ENCODE results near the gene TCEAL4.

The TCEAL4 gene

DNA sequence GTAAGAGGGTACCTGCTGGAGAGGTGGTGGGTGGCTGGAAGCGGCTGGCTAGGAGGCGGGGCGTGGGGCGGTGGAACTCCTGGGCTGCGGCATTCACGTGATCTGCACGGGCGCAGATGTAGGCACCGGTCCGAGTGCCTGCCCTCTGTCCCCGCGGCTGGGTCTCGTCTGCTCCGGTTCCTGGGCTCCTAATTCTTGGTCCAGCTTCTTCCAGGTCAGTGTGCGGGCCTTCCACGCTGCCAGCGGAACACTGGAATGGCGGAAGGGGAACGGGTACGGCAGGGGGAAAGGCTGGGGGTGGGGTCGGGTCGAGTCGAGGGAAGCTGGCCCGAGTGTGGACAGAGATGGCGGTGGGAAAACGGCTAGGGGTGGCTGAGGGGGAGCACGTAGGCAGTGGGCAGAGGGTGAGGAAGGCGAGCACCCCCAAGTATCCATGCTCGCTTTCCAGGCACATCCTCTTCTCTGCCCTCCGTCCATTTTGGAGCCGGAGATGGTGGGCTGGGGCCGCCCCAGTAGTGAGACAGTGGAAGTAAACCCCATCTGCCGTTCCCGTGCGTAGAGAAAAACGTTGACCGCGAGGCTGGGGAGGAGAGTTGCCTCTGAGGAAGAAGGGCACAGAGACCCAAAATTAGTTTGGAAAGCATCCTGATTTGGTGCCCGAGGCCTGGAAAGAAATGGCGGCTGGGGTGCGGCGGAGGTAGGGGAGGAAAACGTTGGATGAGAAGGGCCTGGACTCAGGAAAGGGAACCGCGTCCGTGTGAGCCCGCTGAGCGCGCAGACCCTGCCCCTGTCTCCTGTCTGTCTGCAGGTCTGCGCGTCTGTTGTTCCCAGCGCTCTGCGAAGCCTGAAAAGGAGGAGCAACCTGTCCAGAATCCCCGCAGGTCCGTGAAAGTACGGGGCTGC, at the start of gene TCEAL4:
TCEAL4 (plus strand) TSS at position 105 of the 903 bp plus-strand sequence. CDS start 1,161 bp downstream, outside the sequence.
- DNase-seq (ENCODE audit: low spot score): peak; percentile 29

DNA sequence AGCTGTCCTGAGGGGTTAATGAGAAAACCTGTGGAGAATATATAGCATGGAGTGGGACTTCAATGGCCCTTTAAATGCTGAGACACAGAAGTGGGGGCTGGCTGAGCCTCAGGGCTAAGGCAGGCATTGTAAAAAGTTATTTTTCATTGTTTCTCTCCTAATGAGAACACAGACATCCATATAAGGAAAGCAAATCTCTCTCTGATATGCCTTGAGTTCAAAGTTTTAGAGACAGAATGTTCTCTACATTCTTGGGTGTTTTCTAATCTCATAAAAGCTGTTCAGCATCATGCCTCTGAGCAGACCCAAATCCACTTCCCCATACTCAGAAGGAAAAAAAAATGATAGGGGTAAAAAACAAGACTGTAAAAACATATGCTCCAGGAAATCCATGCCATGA, 49.2 kb upstream of the TCEAL4 start:
- DNase-seq (ENCODE audit: low spot score): no peak

DNA sequence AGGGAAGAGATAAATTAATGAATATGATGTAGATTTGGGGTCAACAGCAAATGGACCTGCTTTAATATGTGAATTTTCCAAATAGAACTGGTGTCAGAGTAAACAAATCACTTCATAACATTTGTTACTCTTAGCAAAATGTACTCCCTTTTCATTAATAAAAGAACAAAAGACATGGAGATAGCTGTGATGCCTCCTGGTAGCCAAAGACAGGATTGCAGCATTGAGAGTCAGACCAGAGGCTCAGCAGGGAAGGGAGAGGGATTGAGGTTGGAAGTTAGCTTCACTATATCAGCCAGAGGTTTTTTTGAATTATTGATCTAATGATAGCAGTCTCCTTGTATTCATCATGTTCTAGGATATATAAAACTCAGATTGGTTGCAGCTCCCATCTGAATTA, 48.6 kb upstream of the TCEAL4 start:
- no peak for DNase-seq (ENCODE audit: low spot score)

GRCh38 chrX:103537871-103538387, 47.4 kb upstream of the TCEAL4 start:
- DNase-seq (ENCODE audit: low spot score): no peak

- no peak for DNase-seq (ENCODE audit: low spot score)
Measured at GRCh38 chrX:103538728-103539127, 46.6 kb upstream of the TCEAL4 start.

- no peak for DNase-seq (ENCODE audit: low spot score)
Measured at GRCh38 chrX:103539695-103540094, 45.6 kb upstream of the TCEAL4 start.

GRCh38 chrX:103540145-103540544, 45.2 kb upstream of the TCEAL4 start:
- DNase-seq (ENCODE audit: low spot score): no peak

GRCh38 chrX:103549916-103550315, 35.4 kb upstream of the TCEAL4 start:
- DNase-seq (ENCODE audit: low spot score): no peak

- DNase-seq (ENCODE audit: low spot score): no peak
Measured at GRCh38 chrX:103550415-103551051, 34.8 kb upstream of the TCEAL4 start.

GRCh38 chrX:103552236-103552635, 33.1 kb upstream of the TCEAL4 start:
- no peak for DNase-seq (ENCODE audit: low spot score)

- no peak for DNase-seq (ENCODE audit: low spot score)
Measured at GRCh38 chrX:103554687-103555424, 30.5 kb upstream of the TCEAL4 start.

DNA sequence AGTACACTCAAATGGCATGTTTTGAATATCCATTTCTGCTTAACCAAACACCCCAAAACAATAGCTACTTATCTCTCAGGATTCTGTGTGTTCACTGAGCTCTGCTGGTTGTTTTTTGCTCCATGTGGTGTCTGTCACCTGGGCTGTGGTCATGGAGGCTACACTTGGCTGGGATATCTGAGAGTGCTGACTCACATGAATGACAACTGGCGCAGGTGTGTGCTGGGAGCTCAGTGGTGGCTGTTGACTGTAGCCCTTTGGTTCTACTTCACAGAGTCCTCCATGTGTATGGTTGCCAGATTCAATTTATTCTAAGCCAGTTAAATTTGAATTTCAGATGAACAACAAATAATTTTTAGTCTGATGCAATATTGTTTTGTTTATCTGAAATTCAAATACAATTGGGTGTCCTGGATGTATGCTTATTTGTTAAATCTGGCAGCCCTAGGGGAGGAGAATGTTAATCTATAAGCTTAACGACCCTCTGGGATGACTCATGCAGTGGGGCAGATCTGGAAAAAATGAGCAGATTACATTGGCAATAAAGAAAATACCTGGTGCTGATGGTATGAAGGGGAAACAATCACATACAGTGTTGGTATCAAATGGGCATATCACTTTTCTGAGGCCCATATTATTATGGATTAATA, 28.2 kb upstream of the TCEAL4 start:
- DNase-seq (ENCODE audit: low spot score): no peak

GRCh38 chrX:103560256-103560655, 25.1 kb upstream of the TCEAL4 start:
- no peak for DNase-seq (ENCODE audit: low spot score)

- no peak for DNase-seq (ENCODE audit: low spot score)
Measured at GRCh38 chrX:103562801-103563200, 22.5 kb upstream of the TCEAL4 start.

- no peak for DNase-seq (ENCODE audit: low spot score)
Measured at GRCh38 chrX:103565197-103565596, 20.1 kb upstream of the TCEAL4 start.

GRCh38 chrX:103565752-103566151, 19.6 kb upstream of the TCEAL4 start:
- no peak for DNase-seq (ENCODE audit: low spot score)

- DNase-seq (ENCODE audit: low spot score): no peak
Measured at GRCh38 chrX:103571121-103571520, 14.2 kb upstream of the TCEAL4 start.

GRCh38 chrX:103571726-103572125, 13.6 kb upstream of the TCEAL4 start:
- no peak for DNase-seq (ENCODE audit: low spot score)

DNA sequence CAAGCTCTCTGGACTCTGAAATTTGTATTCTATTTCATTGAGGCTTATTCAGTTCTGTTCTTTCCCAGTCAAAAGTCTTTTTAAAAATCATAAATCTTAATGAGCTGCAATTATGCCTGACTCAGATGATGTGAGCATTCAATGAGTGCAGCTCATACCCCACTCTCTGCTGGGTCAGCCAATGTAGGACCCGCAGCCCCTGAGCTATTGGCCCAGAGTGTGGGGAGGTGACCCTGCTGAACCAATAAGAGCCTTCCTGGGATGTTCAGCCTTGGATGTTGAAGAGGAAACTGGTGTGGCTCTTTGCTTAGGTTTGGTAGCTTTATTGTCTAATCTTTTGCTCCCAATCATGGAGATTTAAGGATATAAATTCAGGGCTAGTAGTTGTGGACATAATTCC, 12.1 kb upstream of the TCEAL4 start:
- DNase-seq (ENCODE audit: low spot score): no peak

DNA sequence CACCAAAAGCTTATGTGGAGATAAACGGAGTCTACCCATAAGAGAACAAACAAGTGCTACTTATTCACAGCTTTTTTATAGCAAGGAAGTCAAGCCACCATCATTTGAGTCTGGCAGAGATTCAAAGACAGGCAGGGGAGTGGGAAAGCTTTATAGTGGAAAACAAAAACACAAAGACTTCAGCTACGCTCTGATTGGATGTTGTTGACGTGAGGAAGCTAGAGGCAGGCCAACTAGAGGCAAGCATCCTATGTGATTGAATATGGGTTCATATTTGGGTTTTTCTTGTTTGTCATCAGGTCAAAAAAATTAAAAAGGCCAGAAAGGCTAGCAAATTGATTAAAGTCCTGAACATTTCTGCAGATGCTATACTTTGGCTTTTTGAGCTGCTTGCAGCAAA, 719 bp upstream of the TCEAL4 start:
- no peak for DNase-seq (ENCODE audit: low spot score)

GRCh38 chrX:103586314-103586646, 965 bp downstream of the TCEAL4 start:
- no peak for DNase-seq (ENCODE audit: low spot score)

DNA sequence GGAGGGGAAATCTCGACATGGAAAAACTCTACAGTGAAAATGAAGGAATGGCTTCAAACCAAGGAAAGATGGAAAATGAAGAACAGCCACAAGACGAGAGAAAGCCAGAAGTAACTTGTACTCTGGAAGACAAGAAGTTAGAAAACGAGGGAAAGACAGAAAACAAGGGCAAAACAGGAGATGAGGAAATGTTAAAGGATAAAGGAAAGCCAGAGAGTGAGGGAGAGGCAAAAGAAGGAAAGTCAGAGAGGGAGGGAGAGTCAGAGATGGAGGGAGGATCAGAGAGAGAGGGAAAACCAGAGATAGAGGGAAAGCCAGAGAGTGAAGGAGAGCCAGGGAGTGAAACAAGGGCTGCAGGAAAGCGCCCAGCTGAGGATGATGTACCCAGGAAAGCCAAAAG, 1.3 kb downstream of the TCEAL4 start:
- DNase-seq (ENCODE audit: low spot score): no peak
